ENCODE results near the gene SGMS2. TPM values are rescaled to one million over a fixed set of nuclear protein-coding genes. Genes with fewer than 3 reads are reported as not detected.
"Not testable (repeated sequence)": the region's sequence is repeated elsewhere in the genome, so short reads cannot be mapped to it uniquely, and the experiment has no call there.

SGMS2 gene
- polyA plus RNA-seq, 4 donors = 8.1 to 24.9 (median 16.6) TPM

GRCh38 chr4:107897823-107898222, 73.1 kb downstream of the SGMS2 start:
- H3K4me1 ChIP-seq (ENCODE audit: control insufficient read depth in 3 of 3, insufficient read depth in 2 of 3, low read depth in 1 of 3, low read length in 2 of 3) = no peaks in the 10 kb centered on the region
- no peak overlapping the region for H3K4me3 ChIP-seq (ENCODE audit: low read depth in 1 of 3, low read length in 3 of 3)
- H3K36me3 ChIP-seq (ENCODE audit: control insufficient read depth in 3 of 3, insufficient read depth in 2 of 3, low read depth in 1 of 3, low read length in 3 of 3) = peaks cover 0 to 2% (median 2%) of the 10 kb centered on the region in 3 donors
- FAIRE-seq (no peak), DNase-seq (no peak)
- H3K27ac ChIP-seq (ENCODE audit: low read depth in 1 of 3, low read length in 2 of 3) = no peak overlapping the region
- no peaks in the 10 kb centered on the region for H3K9me3 ChIP-seq (ENCODE audit: control insufficient read depth in 2 of 2, insufficient read depth in 1 of 2, low read depth in 1 of 2, low read length in 1 of 2)
- no peaks in the 10 kb centered on the region for H3K27me3 ChIP-seq (ENCODE audit: control insufficient read depth in 3 of 3, insufficient read depth in 3 of 3, low read length in 3 of 3)

GRCh38 chr4:107900067-107900466, 75.3 kb downstream of the SGMS2 start:
- Histone ChIP-seq H3K27me3 (ENCODE audit: control insufficient read depth in 3 of 3, insufficient read depth in 3 of 3, low read length in 3 of 3) (no peaks in the 10 kb centered on the region), H3K9me3 (ENCODE audit: control insufficient read depth in 2 of 2, insufficient read depth in 1 of 2, low read depth in 1 of 2, low read length in 1 of 2) (no peaks in the 10 kb centered on the region), H3K4me1 (ENCODE audit: control insufficient read depth in 3 of 3, insufficient read depth in 2 of 3, low read depth in 1 of 3, low read length in 2 of 3) (no peaks in the 10 kb centered on the region), H3K36me3 (ENCODE audit: control insufficient read depth in 3 of 3, insufficient read depth in 2 of 3, low read depth in 1 of 3, low read length in 3 of 3) (peaks cover 0 to 5% (median 2%) of the 10 kb centered on the region in 3 donors), H3K4me3 (ENCODE audit: low read depth in 1 of 3, low read length in 3 of 3) (no peak overlapping the region), H3K27ac (ENCODE audit: low read depth in 1 of 3, low read length in 2 of 3) (no peak overlapping the region)
- FAIRE-seq (no peak), DNase-seq (no peak)
- 79 to 89% (median 86%) methylated on average over 4 of the region's 4 CpGs for WGBS, 3 donors

GRCh38 chr4:107900508-107900907, 75.8 kb downstream of the SGMS2 start:
- no peaks in the 10 kb centered on the region for H3K9me3 ChIP-seq (ENCODE audit: control insufficient read depth in 2 of 2, insufficient read depth in 1 of 2, low read depth in 1 of 2, low read length in 1 of 2)
- H3K4me1 ChIP-seq (ENCODE audit: control insufficient read depth in 3 of 3, insufficient read depth in 2 of 3, low read depth in 1 of 3, low read length in 2 of 3) = no peaks in the 10 kb centered on the region
- no peak overlapping the region for H3K27ac ChIP-seq (ENCODE audit: low read depth in 1 of 3, low read length in 2 of 3)
- 86 to 92% (median 86%) methylated on average over 3 of the region's 3 CpGs for WGBS, 3 donors
- H3K36me3 ChIP-seq (ENCODE audit: control insufficient read depth in 3 of 3, insufficient read depth in 2 of 3, low read depth in 1 of 3, low read length in 3 of 3) = peaks cover 0 to 5% (median 2%) of the 10 kb centered on the region in 3 donors
- DNase-seq = no peak
- no peaks in the 10 kb centered on the region for H3K27me3 ChIP-seq (ENCODE audit: control insufficient read depth in 3 of 3, insufficient read depth in 3 of 3, low read length in 3 of 3)
- no peak for FAIRE-seq
- H3K4me3 ChIP-seq (ENCODE audit: low read depth in 1 of 3, low read length in 3 of 3) = no peak overlapping the region

- 78 to 91% (median 88%) methylated on average over 2 of the region's 2 CpGs for WGBS, 3 donors
- no peak overlapping the region for H3K27ac ChIP-seq (ENCODE audit: low read depth in 1 of 3, low read length in 2 of 3)
- FAIRE-seq (no peak), DNase-seq (no peak)
- no peaks in the 10 kb centered on the region for H3K27me3 ChIP-seq (ENCODE audit: control insufficient read depth in 3 of 3, insufficient read depth in 3 of 3, low read length in 3 of 3)
- H3K4me1 ChIP-seq (ENCODE audit: control insufficient read depth in 3 of 3, insufficient read depth in 2 of 3, low read depth in 1 of 3, low read length in 2 of 3) = no peaks in the 10 kb centered on the region
- peaks cover 0 to 5% (median 2%) of the 10 kb centered on the region in 3 donors for H3K36me3 ChIP-seq (ENCODE audit: control insufficient read depth in 3 of 3, insufficient read depth in 2 of 3, low read depth in 1 of 3, low read length in 3 of 3)
- H3K4me3 ChIP-seq (ENCODE audit: low read depth in 1 of 3, low read length in 3 of 3) = no peak overlapping the region
- no peaks in the 10 kb centered on the region for H3K9me3 ChIP-seq (ENCODE audit: control insufficient read depth in 2 of 2, insufficient read depth in 1 of 2, low read depth in 1 of 2, low read length in 1 of 2)
Measured at GRCh38 chr4:107901213-107901934, 76.6 kb downstream of the SGMS2 start.

GRCh38 chr4:107902715-107903114, 78.0 kb downstream of the SGMS2 start:
- Histone ChIP-seq H3K4me1 (ENCODE audit: control insufficient read depth in 3 of 3, insufficient read depth in 2 of 3, low read depth in 1 of 3, low read length in 2 of 3) (no peaks in the 10 kb centered on the region), H3K27ac (ENCODE audit: low read depth in 1 of 3, low read length in 2 of 3) (no peak overlapping the region), H3K9me3 (ENCODE audit: control insufficient read depth in 2 of 2, insufficient read depth in 1 of 2, low read depth in 1 of 2, low read length in 1 of 2) (no peaks in the 10 kb centered on the region), H3K27me3 (ENCODE audit: control insufficient read depth in 3 of 3, insufficient read depth in 3 of 3, low read length in 3 of 3) (no peaks in the 10 kb centered on the region), H3K4me3 (ENCODE audit: low read depth in 1 of 3, low read length in 3 of 3) (no peak overlapping the region), H3K36me3 (ENCODE audit: control insufficient read depth in 3 of 3, insufficient read depth in 2 of 3, low read depth in 1 of 3, low read length in 3 of 3) (peaks cover 0 to 9% (median 2%) of the 10 kb centered on the region in 3 donors)
- WGBS, 3 donors = 70 to 77% (median 76%) methylated on average over 2 of the region's 2 CpGs
- FAIRE-seq (no peak), DNase-seq (no peak)

GRCh38 chr4:107905082-107905481, 80.3 kb downstream of the SGMS2 start:
- not testable (repeated sequence) for FAIRE-seq; H3K27ac ChIP-seq (ENCODE audit: low read depth in 1 of 3, low read length in 2 of 3); H3K9me3 ChIP-seq (ENCODE audit: control insufficient read depth in 2 of 2, insufficient read depth in 1 of 2, low read depth in 1 of 2, low read length in 1 of 2); H3K27me3 ChIP-seq (ENCODE audit: control insufficient read depth in 3 of 3, insufficient read depth in 3 of 3, low read length in 3 of 3); H3K4me3 ChIP-seq (ENCODE audit: low read depth in 1 of 3, low read length in 3 of 3); H3K4me1 ChIP-seq (ENCODE audit: control insufficient read depth in 3 of 3, insufficient read depth in 2 of 3, low read depth in 1 of 3, low read length in 2 of 3); DNase-seq
- 79 to 94% (median 82%) methylated on average over 3 of the region's 3 CpGs for WGBS, 3 donors
- H3K36me3 ChIP-seq (ENCODE audit: control insufficient read depth in 3 of 3, insufficient read depth in 2 of 3, low read depth in 1 of 3, low read length in 3 of 3) = peaks cover 0 to 11% (median 6%) of the 10 kb centered on the region in 3 donors

- WGBS, 3 donors = 85 to 94% (median 93%) methylated on average over 4 of the region's 4 CpGs
- no peak overlapping the region for H3K27ac ChIP-seq (ENCODE audit: low read depth in 1 of 3, low read length in 2 of 3)
- DNase-seq (no peak), FAIRE-seq (no peak)
- peaks cover 0 to 13% (median 6%) of the 10 kb centered on the region in 3 donors for H3K36me3 ChIP-seq (ENCODE audit: control insufficient read depth in 3 of 3, insufficient read depth in 2 of 3, low read depth in 1 of 3, low read length in 3 of 3)
- H3K9me3 ChIP-seq (ENCODE audit: control insufficient read depth in 2 of 2, insufficient read depth in 1 of 2, low read depth in 1 of 2, low read length in 1 of 2) = no peaks in the 10 kb centered on the region
- no peaks in the 10 kb centered on the region for H3K27me3 ChIP-seq (ENCODE audit: control insufficient read depth in 3 of 3, insufficient read depth in 3 of 3, low read length in 3 of 3)
- H3K4me1 ChIP-seq (ENCODE audit: control insufficient read depth in 3 of 3, insufficient read depth in 2 of 3, low read depth in 1 of 3, low read length in 2 of 3) = no peaks in the 10 kb centered on the region
- no peak overlapping the region for H3K4me3 ChIP-seq (ENCODE audit: low read depth in 1 of 3, low read length in 3 of 3)
Measured at GRCh38 chr4:107906458-107907100, 81.8 kb downstream of the SGMS2 start.

GRCh38 chr4:107908377-107908776, 83.6 kb downstream of the SGMS2 start:
- 85 to 91% (median 89%) methylated on average over 7 of the region's 7 CpGs for WGBS, 3 donors
- H3K36me3 ChIP-seq (ENCODE audit: control insufficient read depth in 3 of 3, insufficient read depth in 2 of 3, low read depth in 1 of 3, low read length in 3 of 3) = peaks cover 0 to 11% (median 4%) of the 10 kb centered on the region in 3 donors
- no peak overlapping the region for H3K4me3 ChIP-seq (ENCODE audit: low read depth in 1 of 3, low read length in 3 of 3)
- DNase-seq (no peak), FAIRE-seq (no peak)
- H3K27me3 ChIP-seq (ENCODE audit: control insufficient read depth in 3 of 3, insufficient read depth in 3 of 3, low read length in 3 of 3) = no peaks in the 10 kb centered on the region
- H3K27ac ChIP-seq (ENCODE audit: low read depth in 1 of 3, low read length in 2 of 3) = no peak overlapping the region
- no peaks in the 10 kb centered on the region for H3K9me3 ChIP-seq (ENCODE audit: control insufficient read depth in 2 of 2, insufficient read depth in 1 of 2, low read depth in 1 of 2, low read length in 1 of 2)
- H3K4me1 ChIP-seq (ENCODE audit: control insufficient read depth in 3 of 3, insufficient read depth in 2 of 3, low read depth in 1 of 3, low read length in 2 of 3) = no peaks in the 10 kb centered on the region

Data from small intestine (tissue), 7 donors.